ENCODE data around the gene BAD. TPM values are rescaled to one million over a fixed set of nuclear protein-coding genes. Genes with fewer than 3 reads are reported as not detected.

The BAD gene
- total and polyA plus RNA-seq, 10 donors, result 27.0 to 67.3 (median 40.4) TPM

GRCh38 chr11:64294774-64295173, 10.3 kb upstream of the BAD start:
- H3K27me3 ChIP-seq (replicated peaks in 1 of 7), result peaks cover 12 to 100% (median 90%) of the 10 kb centered on the region in 7 donors
- H3K36me3 ChIP-seq, result peaks cover 0 to under 1% (median 0%) of the 10 kb centered on the region in 6 donors
- TF ChIP-seq POLR2AphosphoS5 (IDR thresholded peaks at IDR 0.05) (no peak), CTCF (IDR thresholded peaks at IDR 0.05 in 8 of 11, conservative IDR thresholded peaks at IDR 0.05 in 3 of 11) (no peak), POLR2A (IDR thresholded peaks at IDR 0.05) (no peak)
- no peak overlapping the region for H3K4me3 ChIP-seq
- intact Hi-C loops (cut with DNase I; ENCODE audit: low total_unique reads), result no loop called here
- no peak for DNase-seq
- H3K9me3 ChIP-seq, result no peaks in the 10 kb centered on the region
- no peak overlapping the region for H3K27ac ChIP-seq
- WGBS, 5 donors, result 55 to 66% (median 57%) methylated on average over 3 of the region's 3 CpGs
- peaks cover 13 to 54% (median 27%) of the 10 kb centered on the region in 6 donors for H3K4me1 ChIP-seq

- Histone ChIP-seq H3K4me1 (peaks cover 6 to 34% (median 19%) of the 10 kb centered on the region in 6 donors), H3K9me3 (no peaks in the 10 kb centered on the region), H3K27me3 (replicated peaks in 1 of 7) (peaks cover 12 to 79% (median 69%) of the 10 kb centered on the region in 7 donors), H3K36me3 (peaks cover 0 to 18% (median 0%) of the 10 kb centered on the region in 6 donors), H3K4me3 (peak overlapping the region; percentile 8 to 69 (median 36)), H3K27ac (no peak overlapping the region)
- intact Hi-C loops (cut with DNase I; ENCODE audit: low total_unique reads), result no loop called here
- DNase-seq, result no peak
- WGBS, 5 donors, result 25 to 41% (median 33%) methylated on average over 22 to 42 of the region's 42 CpGs
- TF ChIP-seq CTCF (IDR thresholded peaks at IDR 0.05 in 8 of 11, conservative IDR thresholded peaks at IDR 0.05 in 3 of 11), result no peak
- TF ChIP-seq POLR2AphosphoS5 (IDR thresholded peaks at IDR 0.05), result no peak
- TF ChIP-seq POLR2A (IDR thresholded peaks at IDR 0.05), result no peak
These were observed 8.2 kb upstream of the BAD start for GRCh38 chr11:64292460-64293254.

- Histone ChIP-seq H3K4me3 (peak overlapping the region; percentile 8 to 69 (median 36)), H3K27me3 (replicated peaks in 1 of 7) (peaks cover 6 to 71% (median 62%) of the 10 kb centered on the region in 7 donors), H3K36me3 (peaks cover 0 to 19% (median 0%) of the 10 kb centered on the region in 6 donors), H3K27ac (no peak overlapping the region), H3K9me3 (no peaks in the 10 kb centered on the region), H3K4me1 (peaks cover 6 to 35% (median 23%) of the 10 kb centered on the region in 6 donors)
- peak in 1 of 3 donors; percentile 6 for TF ChIP-seq POLR2AphosphoS5 (IDR thresholded peaks at IDR 0.05)
- no peak for TF ChIP-seq POLR2A (IDR thresholded peaks at IDR 0.05)
- intact Hi-C loops (cut with DNase I; ENCODE audit: low total_unique reads), result no loop called here
- no peak for DNase-seq
- WGBS, 5 donors, result 0 to 1% (median 0%) methylated on average over 11 to 96 of the region's 96 CpGs
These were observed 7.4 kb upstream of the BAD start for GRCh38 chr11:64291752-64292459.

GRCh38 chr11:64291262-64291751, 6.8 kb upstream of the BAD start, which contains the start of gene KCNK4:
Gene KCNK4, plus strand, starts transcription at chr11:64291302. Its CDS starts 1,717 bp downstream, at chr11:64293019.
- Histone ChIP-seq H3K9me3 (no peaks in the 10 kb centered on the region), H3K4me1 (peaks cover 9 to 41% (median 29%) of the 10 kb centered on the region in 6 donors), H3K4me3 (peak within 1 kb of the TSS; percentile 8 to 69 (median 36)), H3K27ac (no peak within 1 kb of the TSS), H3K36me3 (peaks cover 0 to 19% (median 0%) of the 10 kb centered on the region in 6 donors), H3K27me3 (replicated peaks in 1 of 7) (peaks cover 6 to 65% (median 56%) of the 10 kb centered on the region in 7 donors)
- TF ChIP-seq POLR2A (IDR thresholded peaks at IDR 0.05), result no peak
- no peak for TF ChIP-seq CTCF (IDR thresholded peaks at IDR 0.05 in 8 of 11, conservative IDR thresholded peaks at IDR 0.05 in 3 of 11)
- TF ChIP-seq POLR2AphosphoS5 (IDR thresholded peaks at IDR 0.05), result no peak
- intact Hi-C loops (cut with DNase I; ENCODE audit: low total_unique reads), result no loop called here
- WGBS, 5 donors, result 1 to 26% (median 6%) methylated on average over 7 to 45 of the region's 45 CpGs
- DNase-seq, result no peak

All from spleen (tissue), 11 donors.